GM18520 (cell line): ENCODE results near the gene TMSB15B.
A peak's percentile ranks its signal among the peaks of the same experiment; 100 is the strongest.
"Not testable (repeated sequence)": the region's sequence is repeated elsewhere in the genome, so short reads cannot be mapped to it uniquely, and the experiment has no call there.

Experiments
- ATAC-seq: cut with Tn5 transposase; IDR thresholded peaks from one replicate; pipeline ENCODE4 v1.9.1; 2021; ENCODE audit not compliant: unreplicated experiment

The TMSB15B gene

GRCh38 chrX:103962411-103963278 lies at the start of gene TMSB15B:
Gene TMSB15B (plus strand): TSS chrX:103962627.
- ATAC-seq = not testable (repeated sequence)

- no peak for ATAC-seq
Measured at GRCh38 chrX:103913356-103914020, 48.9 kb upstream of the TMSB15B start.

GRCh38 chrX:103918050-103918449 lies 44.4 kb upstream of the TMSB15B start:
- ATAC-seq = no peak

- ATAC-seq = peak; percentile 57
Measured at GRCh38 chrX:103918571-103919269, 43.7 kb upstream of the TMSB15B start.

GRCh38 chrX:103919270-103919637 lies 43.2 kb upstream of the TMSB15B start:
- peak; percentile 26 for ATAC-seq

- peak; percentile 36 for ATAC-seq
Measured at GRCh38 chrX:103920515-103920914, 41.9 kb upstream of the TMSB15B start.

GRCh38 chrX:103927030-103927429 lies 35.4 kb upstream of the TMSB15B start:
- ATAC-seq = no peak

- ATAC-seq = no peak
Measured at GRCh38 chrX:103927633-103928032, 34.8 kb upstream of the TMSB15B start.

GRCh38 chrX:103932133-103932532 lies 30.3 kb upstream of the TMSB15B start:
- peak; percentile 45 for ATAC-seq

- not testable (repeated sequence) for ATAC-seq
Measured at GRCh38 chrX:103940257-103940656, 22.2 kb upstream of the TMSB15B start.

- ATAC-seq = peak; percentile 45
Measured at GRCh38 chrX:103941201-103941975, 21.0 kb upstream of the TMSB15B start.

GRCh38 chrX:103949506-103949905 lies 12.9 kb upstream of the TMSB15B start:
- no peak for ATAC-seq

- ATAC-seq = no peak
Measured at GRCh38 chrX:103953353-103953752, 9.1 kb upstream of the TMSB15B start.

GRCh38 chrX:103954259-103954658 lies 8.2 kb upstream of the TMSB15B start:
- ATAC-seq = no peak

- not testable (repeated sequence) for ATAC-seq
Measured at GRCh38 chrX:103960599-103960998, 1.8 kb upstream of the TMSB15B start.

GRCh38 chrX:103983508-103983907 lies 21.1 kb downstream of the TMSB15B start:
- ATAC-seq = not testable (repeated sequence)

- ATAC-seq = no peak
Measured at GRCh38 chrX:103999234-103999633, 36.8 kb downstream of the TMSB15B start.

- no peak for ATAC-seq
Measured at GRCh38 chrX:104008831-104009230, 46.4 kb downstream of the TMSB15B start.

- ATAC-seq = no peak
Measured at GRCh38 chrX:104013158-104013557, 50.7 kb downstream of the TMSB15B start.

GRCh38 chrX:104013606-104014005 lies 51.2 kb downstream of the TMSB15B start, which contains the start of gene H2BW1:
Gene H2BW1 (minus strand): TSS chrX:104013708. CDS start chrX:104013576, 132 bp downstream.
- ATAC-seq = no peak

GRCh38 chrX:104015576-104015975 lies 53.1 kb downstream of the TMSB15B start:
- not testable (repeated sequence) for ATAC-seq
